ENCODE results near the gene SLIT3.

- TF ChIP-seq CTCF (IDR thresholded peaks at IDR 0.05) (no peak), POLR2A (IDR thresholded peaks at IDR 0.05) (no peak)
These were observed 560.7 kb downstream of the SLIT3 start for GRCh38 chr5:168740092-168740800.

Measured in Peyer's patch (tissue), 4 donors.